Measurements from ENCODE around the gene PLCG2.
"Not testable (repeated sequence)": the region's sequence is repeated elsewhere in the genome, so short reads cannot be mapped to it uniquely, and the experiment has no call there.

Gene PLCG2

GRCh38 chr16:81945665-81946064 lies 166.6 kb downstream of the PLCG2 start:
- no peak for DNase-seq

- DNase-seq, result no peak
These were observed 167.1 kb downstream of the PLCG2 start for GRCh38 chr16:81946206-81946605.

- no peak for DNase-seq
These were observed 172.5 kb downstream of the PLCG2 start for GRCh38 chr16:81951564-81951963.

- no peak for DNase-seq
These were observed 177.3 kb downstream of the PLCG2 start for GRCh38 chr16:81956213-81956948.

GRCh38 chr16:81964808-81965207 lies 185.7 kb downstream of the PLCG2 start:
- no peak for DNase-seq

- no peak for DNase-seq
These were observed 188.3 kb downstream of the PLCG2 start for GRCh38 chr16:81967358-81967757.

- no peak for DNase-seq
These were observed 192.8 kb downstream of the PLCG2 start for GRCh38 chr16:81971853-81972252.

GRCh38 chr16:81973737-81974136 lies 194.6 kb downstream of the PLCG2 start:
- DNase-seq, result no peak

GRCh38 chr16:81975637-81976036 lies 196.5 kb downstream of the PLCG2 start:
- no peak for DNase-seq

- not testable (repeated sequence) for DNase-seq
These were observed 198.3 kb downstream of the PLCG2 start for GRCh38 chr16:81977335-81977942.

GRCh38 chr16:81987121-81987520 lies 208.0 kb downstream of the PLCG2 start:
- no peak for DNase-seq

GRCh38 chr16:81987706-81988105 lies 208.6 kb downstream of the PLCG2 start:
- no peak for DNase-seq

- no peak for DNase-seq
These were observed 213.8 kb downstream of the PLCG2 start for GRCh38 chr16:81992859-81993258.

GRCh38 chr16:81994485-81994884 lies 215.4 kb downstream of the PLCG2 start:
- no peak for DNase-seq

GRCh38 chr16:81995651-81996050 lies 216.6 kb downstream of the PLCG2 start:
- no peak for DNase-seq

GRCh38 chr16:81996664-81997509 lies 217.8 kb downstream of the PLCG2 start:
- DNase-seq, result no peak

GRCh38 chr16:81997738-81998137 lies 218.6 kb downstream of the PLCG2 start:
- no peak for DNase-seq

- DNase-seq, result no peak
These were observed 223.7 kb downstream of the PLCG2 start for GRCh38 chr16:82002831-82003230.

- DNase-seq, result no peak
These were observed 225.5 kb downstream of the PLCG2 start for GRCh38 chr16:82004601-82005000.

GRCh38 chr16:82005027-82005830 lies 226.1 kb downstream of the PLCG2 start:
- no peak for DNase-seq

- no peak for DNase-seq
These were observed 226.9 kb downstream of the PLCG2 start for GRCh38 chr16:82006036-82006435.

- no peak for DNase-seq
These were observed 228.1 kb downstream of the PLCG2 start for GRCh38 chr16:82007189-82007588.

Data from NCI-H526 treated with DMSO at 0.1 percent for 48 hours (cell line).